Right lung (tissue), 5 donors: ENCODE results near the gene ISCU. TPM values are rescaled to one million over a fixed set of nuclear protein-coding genes. Genes with fewer than 3 reads are reported as not detected.
"Not testable (repeated sequence)": the region's sequence is repeated elsewhere in the genome, so short reads cannot be mapped to it uniquely, and the experiment has no call there.

Experiments
- DNase-seq, 2 donors: peaks; one replicate each; pipeline ENCODE4 v3.0.0-alpha.2; 2013
- polyA plus RNA-seq, 5 donors: library from polyadenylated mRNA; unstranded; fragments of 120-200 nt; gene quantifications; one replicate each; pipeline versions ENCODE4 v1.2.1 to v1.2.3, GENCODE V29; 2013; ENCODE audit warnings: inconsistent platforms in 1 of 5, low replicate concordance in 1 of 5; ENCODE audit not compliant: insufficient read length in 5 of 5, insufficient read depth in 1 of 5

Gene ISCU
- polyA plus RNA-seq, 5 donors = 81.7 to 97.7 (median 86.5) TPM

GRCh38 chr12:108567406-108568337 lies 5.3 kb downstream of the ISCU start:
- DNase-seq = no peak

- DNase-seq = no peak
These were observed 6.2 kb downstream of the ISCU start for GRCh38 chr12:108568338-108569154.

- no peak for DNase-seq
These were observed 8.6 kb downstream of the ISCU start for GRCh38 chr12:108570743-108571608.

GRCh38 chr12:108571609-108572165 lies 9.3 kb downstream of the ISCU start:
- DNase-seq = no peak

DNA sequence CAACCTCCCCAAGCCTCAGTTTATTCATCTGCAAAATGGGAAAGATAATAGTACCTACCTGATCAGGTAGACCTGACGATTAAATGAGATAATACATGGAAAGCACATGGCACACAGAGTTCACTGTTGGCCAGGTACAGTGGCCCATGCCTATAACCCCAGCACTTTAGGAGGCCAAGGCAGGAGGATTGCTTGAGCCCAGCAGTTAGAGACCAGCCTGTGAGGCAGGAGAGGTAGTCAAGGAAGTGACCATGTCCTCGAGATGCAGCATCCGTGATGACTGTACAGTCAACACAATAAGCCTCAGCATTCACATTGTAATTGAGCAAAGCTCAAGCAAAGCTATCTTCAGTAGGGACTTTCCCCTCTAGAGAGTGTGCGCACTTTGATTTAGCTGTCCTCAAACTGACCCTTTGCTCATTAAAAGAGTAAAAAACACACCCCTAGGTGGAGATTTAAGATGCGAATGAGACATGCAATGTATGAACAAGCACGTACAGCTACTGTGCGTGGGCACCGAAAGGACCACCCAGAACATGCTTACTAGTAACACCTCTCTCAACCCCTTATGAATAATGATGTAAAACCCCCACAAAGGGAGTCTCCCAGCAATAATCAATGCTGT lies 9.9 kb downstream of the ISCU start:
- DNase-seq = no peak

- DNase-seq = no peak
These were observed 10.9 kb downstream of the ISCU start for GRCh38 chr12:108573317-108573716.

GRCh38 chr12:108574276-108574675 lies 11.9 kb downstream of the ISCU start:
- not testable (repeated sequence) for DNase-seq

- DNase-seq = no peak
These were observed 13.0 kb downstream of the ISCU start for GRCh38 chr12:108575199-108575912.

DNA sequence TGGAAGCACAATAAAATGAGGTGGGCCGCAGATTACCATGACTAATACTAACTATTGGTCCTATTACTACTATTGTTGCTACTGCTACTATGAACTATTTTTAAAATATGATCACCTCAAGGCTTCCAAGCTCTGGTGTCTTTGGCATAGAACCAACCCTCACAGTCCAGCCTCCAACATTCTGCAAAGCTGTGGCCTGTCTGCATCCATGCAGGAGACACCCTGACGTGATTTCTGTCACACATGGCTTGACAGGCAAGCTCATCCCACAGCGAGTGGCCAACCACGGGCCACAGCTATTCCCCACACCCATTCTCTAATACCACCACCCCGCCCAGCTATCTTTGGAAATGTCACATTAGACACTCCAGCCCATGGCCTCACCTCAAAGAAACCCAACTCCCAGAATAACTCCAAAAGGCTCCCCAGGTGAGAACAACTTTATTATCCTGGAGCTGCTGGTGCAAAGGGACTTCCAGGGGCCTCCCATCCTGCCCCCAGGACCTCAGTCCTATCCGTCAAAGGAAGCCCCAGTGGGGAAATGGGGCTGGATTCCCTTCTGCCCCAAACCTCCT lies 14.4 kb downstream of the ISCU start:
- DNase-seq = no peak

GRCh38 chr12:108577458-108577857 lies 15.1 kb downstream of the ISCU start:
- no peak for DNase-seq

- no peak for DNase-seq
These were observed 15.9 kb downstream of the ISCU start for GRCh38 chr12:108578264-108578663.

DNA sequence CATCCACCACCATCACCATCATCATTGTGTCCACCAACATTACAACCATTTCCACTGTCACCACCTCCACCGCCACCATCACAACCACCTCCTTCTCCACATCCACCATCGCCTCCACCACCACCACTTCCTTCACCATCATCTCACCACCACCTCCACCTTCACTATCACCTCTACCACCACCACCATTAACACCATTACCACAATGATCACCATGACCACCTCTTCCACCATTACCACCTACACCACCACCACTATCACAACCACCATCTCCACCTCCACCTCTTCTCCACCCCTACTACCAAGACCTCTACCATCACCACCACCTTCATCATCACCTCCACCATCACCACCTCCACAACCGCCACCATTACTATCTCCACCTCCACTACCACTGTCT lies 16.4 kb downstream of the ISCU start:
- DNase-seq = no peak

DNA sequence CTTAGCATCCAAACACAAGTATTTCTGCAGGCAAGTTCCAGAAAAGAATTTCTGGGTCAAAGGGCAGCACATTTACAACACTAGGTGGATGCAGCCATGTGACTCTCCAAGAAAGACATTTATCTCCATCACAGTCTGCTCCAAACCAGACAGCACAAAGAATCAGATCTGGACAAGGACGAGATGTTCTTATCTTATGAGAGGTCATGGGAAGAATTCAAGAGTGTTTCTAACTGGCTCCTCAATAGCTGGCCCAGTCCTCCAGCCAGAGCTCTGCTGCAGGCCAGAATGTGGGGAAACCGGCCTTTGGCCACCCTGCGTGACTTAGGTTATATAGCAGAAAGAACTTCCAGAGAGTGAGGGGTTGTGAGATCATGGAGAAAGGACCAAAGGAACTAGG lies 18.1 kb downstream of the ISCU start:
- DNase-seq = no peak

DNA sequence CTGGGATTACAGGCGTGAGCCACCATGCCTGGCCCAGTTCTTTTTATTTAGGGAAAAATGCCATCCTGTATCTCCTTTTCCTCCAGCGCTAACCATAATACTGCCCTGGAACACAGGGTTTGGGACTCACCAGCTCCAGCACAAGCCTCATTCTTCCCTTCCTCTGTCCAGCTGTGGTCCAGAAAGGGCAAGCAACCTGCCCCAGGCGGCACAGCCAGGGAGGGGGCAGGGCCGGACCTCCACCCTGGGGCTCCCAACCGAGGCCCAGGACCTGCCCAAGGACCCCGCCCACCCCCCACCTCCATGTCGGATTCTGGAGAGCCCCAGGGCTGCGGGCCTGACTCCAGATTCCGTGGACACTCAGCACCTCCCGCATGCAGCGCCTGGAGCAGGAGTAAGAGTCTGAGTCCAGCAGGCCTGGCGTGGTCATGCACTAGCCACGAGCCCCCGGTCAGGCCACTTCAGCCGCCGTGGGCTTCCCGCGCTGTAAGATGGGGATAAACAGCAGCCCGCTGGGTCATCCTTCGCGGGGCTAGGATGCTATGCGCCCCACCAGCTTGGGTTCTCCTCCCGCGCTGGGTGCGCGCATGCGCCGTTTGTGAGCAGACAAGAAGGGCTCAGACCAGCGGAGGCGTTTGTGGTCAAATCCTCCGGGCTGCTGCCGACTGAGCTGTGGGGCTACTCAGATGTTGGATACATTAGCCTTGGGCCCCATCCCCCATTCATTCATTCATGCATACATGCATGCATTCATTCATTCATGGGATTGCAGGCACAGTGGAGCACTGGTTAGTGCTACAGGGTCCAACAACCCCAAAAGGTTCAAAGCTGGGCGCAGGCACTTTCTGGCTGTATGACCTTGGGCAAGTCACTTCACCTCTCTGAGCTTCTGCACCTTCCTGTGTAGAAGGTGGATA lies 19.2 kb downstream of the ISCU start:
- DNase-seq = no peak

DNA sequence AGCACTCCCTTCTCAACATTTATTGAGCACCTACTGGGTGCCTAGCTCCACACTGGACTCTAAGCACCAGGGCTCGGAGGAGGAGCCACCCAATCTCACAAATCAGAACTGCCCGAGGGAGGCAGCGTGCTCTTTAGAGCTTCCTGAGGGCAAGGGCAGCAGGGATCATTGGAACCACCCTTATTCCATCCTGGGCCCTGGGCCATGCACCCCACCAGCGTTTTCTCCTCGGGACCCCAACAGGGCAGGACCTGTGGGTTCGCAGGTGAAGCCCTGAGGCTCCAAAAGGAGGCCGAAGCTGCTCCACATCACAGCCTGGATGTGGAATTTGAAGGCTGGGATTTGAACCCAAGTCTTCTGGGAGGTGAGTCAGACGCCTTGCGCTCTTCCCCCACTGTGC lies 20.1 kb downstream of the ISCU start:
- DNase-seq = no peak

- DNase-seq = no peak
These were observed 20.8 kb downstream of the ISCU start for GRCh38 chr12:108582978-108583770.

DNA sequence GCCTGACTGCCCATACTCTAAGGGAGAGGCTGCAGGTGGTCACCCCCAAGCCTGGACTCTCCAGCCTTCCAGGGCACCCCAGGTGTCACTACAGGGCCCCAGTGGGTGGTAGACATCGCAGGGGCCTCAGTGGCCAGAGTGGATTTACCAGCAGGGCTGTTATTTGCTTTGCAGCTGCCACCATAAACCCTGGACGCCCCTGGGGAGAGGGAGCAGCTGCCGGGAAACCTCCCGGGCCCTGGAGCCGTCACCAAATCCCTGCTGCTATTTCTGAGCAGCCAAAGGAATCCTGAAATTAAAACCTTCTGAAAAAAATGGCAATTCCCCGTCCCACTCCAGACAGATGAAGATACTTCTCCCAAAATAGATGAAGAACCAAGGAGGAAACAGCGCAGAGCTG lies 21.6 kb downstream of the ISCU start:
- no peak for DNase-seq
